Measurements from ENCODE around the gene PSMA1.

Gene PSMA1

DNA sequence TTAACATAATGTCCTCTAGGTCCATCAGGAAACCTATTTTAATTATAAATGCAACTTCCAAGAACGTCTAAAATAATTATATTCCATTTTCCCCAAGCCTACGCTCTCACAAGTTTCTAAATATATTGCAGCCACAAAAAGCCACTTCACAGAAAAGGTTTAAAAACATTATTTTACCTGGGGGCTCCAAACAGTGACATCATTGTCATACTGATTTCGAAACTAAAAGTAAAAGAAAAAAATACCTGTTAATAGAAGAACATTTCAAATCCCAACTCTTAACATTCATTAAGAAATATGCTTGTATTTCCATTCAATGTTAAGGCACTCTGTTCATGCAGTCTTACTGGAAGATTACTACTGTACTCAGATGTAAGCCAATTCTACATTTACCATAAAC is 1.4 kb downstream of the PSMA1 start:
- TF ChIP-seq, protein P1, sequence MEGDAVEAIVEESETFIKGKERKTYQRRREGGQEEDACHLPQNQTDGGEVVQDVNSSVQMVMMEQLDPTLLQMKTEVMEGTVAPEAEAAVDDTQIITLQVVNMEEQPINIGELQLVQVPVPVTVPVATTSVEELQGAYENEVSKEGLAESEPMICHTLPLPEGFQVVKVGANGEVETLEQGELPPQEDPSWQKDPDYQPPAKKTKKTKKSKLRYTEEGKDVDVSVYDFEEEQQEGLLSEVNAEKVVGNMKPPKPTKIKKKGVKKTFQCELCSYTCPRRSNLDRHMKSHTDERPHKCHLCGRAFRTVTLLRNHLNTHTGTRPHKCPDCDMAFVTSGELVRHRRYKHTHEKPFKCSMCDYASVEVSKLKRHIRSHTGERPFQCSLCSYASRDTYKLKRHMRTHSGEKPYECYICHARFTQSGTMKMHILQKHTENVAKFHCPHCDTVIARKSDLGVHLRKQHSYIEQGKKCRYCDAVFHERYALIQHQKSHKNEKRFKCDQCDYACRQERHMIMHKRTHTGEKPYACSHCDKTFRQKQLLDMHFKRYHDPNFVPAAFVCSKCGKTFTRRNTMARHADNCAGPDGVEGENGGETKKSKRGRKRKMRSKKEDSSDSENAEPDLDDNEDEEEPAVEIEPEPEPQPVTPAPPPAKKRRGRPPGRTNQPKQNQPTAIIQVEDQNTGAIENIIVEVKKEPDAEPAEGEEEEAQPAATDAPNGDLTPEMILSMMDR (IDR thresholded peaks at IDR 0.05; ENCODE audit: insufficient read depth, low read length, poor library complexity, severe bottlenecking) = no peak
- TF ChIP-seq EZH2phosphoT487 (conservative IDR thresholded peaks at IDR 0.05; ENCODE audit: low read length) = no peak
- H2AFZ ChIP-seq (ENCODE audit: low read depth, low read length, severe bottlenecking) = no peak overlapping the region
- H4K20me1 ChIP-seq (ENCODE audit: low read depth, low read length) = no peaks in the 10 kb centered on the region
- H3K4me3 ChIP-seq (ENCODE audit: insufficient read depth, low read length, poor library complexity, severe bottlenecking) = peak overlapping the region; percentile 69
- no peaks in the 10 kb centered on the region for H3K9me3 ChIP-seq (ENCODE audit: insufficient read depth, low read length)
- H3F3A ChIP-seq (ENCODE audit: insufficient read depth) = peaks cover 34% of the 10 kb centered on the region
- H3K27ac ChIP-seq (ENCODE audit: low read depth, low read length) = no peak overlapping the region
- peaks cover 26% of the 10 kb centered on the region for H3K79me2 ChIP-seq (ENCODE audit: insufficient read depth, low read length)
- no peaks in the 10 kb centered on the region for H3K9me2 ChIP-seq (replicated peaks; ENCODE audit: insufficient read depth, low read length)
- peak overlapping the region; percentile 81 for H3K9ac ChIP-seq (ENCODE audit: low read length)
- H3K4me2 ChIP-seq (ENCODE audit: low read depth, low read length, poor library complexity, severe bottlenecking) = peak overlapping the region; percentile 79
- H3K36me3 ChIP-seq (ENCODE audit: low read length) = peaks cover 25% of the 10 kb centered on the region
- no peaks in the 10 kb centered on the region for H3K27me3 ChIP-seq (ENCODE audit: low read length)

DNA sequence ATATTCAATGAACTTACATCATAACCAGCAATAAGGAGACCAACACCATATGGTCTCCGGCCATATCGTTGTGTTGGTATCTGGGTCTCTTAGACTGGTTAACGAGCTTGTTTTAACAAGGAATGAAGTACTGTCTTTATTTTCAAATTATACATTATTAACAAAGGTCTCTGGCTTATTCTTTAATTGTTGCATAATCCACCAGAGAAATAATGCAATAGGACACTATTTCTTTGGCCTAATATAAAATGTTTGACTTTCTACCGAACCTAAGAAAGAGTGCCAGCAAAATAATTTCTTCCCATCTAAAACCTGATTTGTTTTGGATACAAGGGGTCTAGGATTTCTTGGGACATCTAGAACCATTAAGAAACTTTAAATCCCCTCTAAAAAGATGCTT is 6.4 kb downstream of the PSMA1 start:
- Histone ChIP-seq H3K79me2 (ENCODE audit: insufficient read depth, low read length) (peaks cover 6% of the 10 kb centered on the region), H3F3A (ENCODE audit: insufficient read depth) (peaks cover 22% of the 10 kb centered on the region), H3K27me3 (ENCODE audit: low read length) (no peaks in the 10 kb centered on the region), H3K4me3 (ENCODE audit: insufficient read depth, low read length, poor library complexity, severe bottlenecking) (no peak overlapping the region), H3K9me3 (ENCODE audit: insufficient read depth, low read length) (no peaks in the 10 kb centered on the region), H3K9me2 (replicated peaks; ENCODE audit: insufficient read depth, low read length) (no peaks in the 10 kb centered on the region), H3K36me3 (ENCODE audit: low read length) (peaks cover 68% of the 10 kb centered on the region), H2AFZ (ENCODE audit: low read depth, low read length, severe bottlenecking) (no peak overlapping the region), H3K27ac (ENCODE audit: low read depth, low read length) (no peak overlapping the region), H4K20me1 (ENCODE audit: low read depth, low read length) (no peaks in the 10 kb centered on the region), H3K4me2 (ENCODE audit: low read depth, low read length, poor library complexity, severe bottlenecking) (no peak overlapping the region), H3K9ac (ENCODE audit: low read length) (no peak overlapping the region)
- TF ChIP-seq, protein P1 (IDR thresholded peaks at IDR 0.05; ENCODE audit: insufficient read depth, low read length, poor library complexity, severe bottlenecking) = no peak
- TF ChIP-seq EZH2phosphoT487 (conservative IDR thresholded peaks at IDR 0.05; ENCODE audit: low read length) = no peak

DNA sequence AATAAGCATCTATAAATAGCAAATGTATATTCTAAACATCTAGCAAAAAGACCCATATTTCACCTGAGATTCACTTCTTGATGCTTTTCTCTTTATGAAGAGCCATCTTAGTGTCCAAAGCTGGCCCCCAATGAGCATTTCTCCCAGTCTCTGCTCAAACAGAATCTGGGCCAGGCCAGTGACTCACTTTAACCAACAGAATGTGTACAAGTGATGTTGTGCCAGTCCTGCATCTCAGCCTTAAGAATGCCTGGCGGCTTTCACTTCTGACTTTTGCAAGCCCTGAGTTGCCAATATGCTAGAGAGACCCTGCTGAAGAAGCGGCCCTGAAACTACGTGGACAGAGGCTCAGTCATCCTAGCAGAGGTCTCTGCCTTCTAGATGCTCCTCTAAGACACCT is 13.7 kb downstream of the PSMA1 start:
- no peak for TF ChIP-seq EZH2phosphoT487 (conservative IDR thresholded peaks at IDR 0.05; ENCODE audit: low read length)
- TF ChIP-seq, protein P1 (IDR thresholded peaks at IDR 0.05; ENCODE audit: insufficient read depth, low read length, poor library complexity, severe bottlenecking) = no peak
- peaks cover 13% of the 10 kb centered on the region for H3F3A ChIP-seq (ENCODE audit: insufficient read depth)
- H3K79me2 ChIP-seq (ENCODE audit: insufficient read depth, low read length) = no peaks in the 10 kb centered on the region
- no peak overlapping the region for H3K4me2 ChIP-seq (ENCODE audit: low read depth, low read length, poor library complexity, severe bottlenecking)
- H3K36me3 ChIP-seq (ENCODE audit: low read length) = peaks cover 56% of the 10 kb centered on the region
- no peak overlapping the region for H3K9ac ChIP-seq (ENCODE audit: low read length)
- no peak overlapping the region for H3K4me3 ChIP-seq (ENCODE audit: insufficient read depth, low read length, poor library complexity, severe bottlenecking)
- H3K9me3 ChIP-seq (ENCODE audit: insufficient read depth, low read length) = no peaks in the 10 kb centered on the region
- no peaks in the 10 kb centered on the region for H4K20me1 ChIP-seq (ENCODE audit: low read depth, low read length)
- no peak overlapping the region for H2AFZ ChIP-seq (ENCODE audit: low read depth, low read length, severe bottlenecking)
- H3K27ac ChIP-seq (ENCODE audit: low read depth, low read length) = no peak overlapping the region
- H3K27me3 ChIP-seq (ENCODE audit: low read length) = no peaks in the 10 kb centered on the region
- H3K9me2 ChIP-seq (replicated peaks; ENCODE audit: insufficient read depth, low read length) = no peaks in the 10 kb centered on the region
